ENCODE results near the gene ORM2. TPM values are rescaled to one million over a fixed set of nuclear protein-coding genes. Genes with fewer than 3 reads are reported as not detected.

Gene ORM2
- total RNA-seq, 4 donors from 2014 or later, result not detected

- H3K4me3 ChIP-seq, result no peak overlapping the region
- H3K27me3 ChIP-seq, result no peaks in the 10 kb centered on the region
- peak in 2 of 3 donors; percentile 7 to 25 for DNase-seq
- no peaks in the 10 kb centered on the region for H3K9me3 ChIP-seq
- no peaks in the 10 kb centered on the region for H3K36me3 ChIP-seq
- H3K27ac ChIP-seq, result no peak overlapping the region
- TF ChIP-seq POLR2A (IDR thresholded peaks at IDR 0.05), result no peak
- no peak for TF ChIP-seq CTCF (IDR thresholded peaks at IDR 0.05)
- H3K4me1 ChIP-seq, result no peaks in the 10 kb centered on the region
Measured at GRCh38 chr9:114300153-114300845, 29.4 kb upstream of the ORM2 start.

GRCh38 chr9:114300846-114301797, 28.5 kb upstream of the ORM2 start:
- H3K4me1 ChIP-seq, result peaks cover 0 to 3% (median 0%) of the 10 kb centered on the region in 4 donors
- H3K27me3 ChIP-seq, result no peaks in the 10 kb centered on the region
- TF ChIP-seq CTCF (IDR thresholded peaks at IDR 0.05), result no peak
- TF ChIP-seq POLR2A (IDR thresholded peaks at IDR 0.05), result no peak
- H3K9me3 ChIP-seq, result no peaks in the 10 kb centered on the region
- peak in 1 of 3 donors; percentile 29 for DNase-seq
- no peaks in the 10 kb centered on the region for H3K36me3 ChIP-seq
- no peak overlapping the region for H3K27ac ChIP-seq
- no peak overlapping the region for H3K4me3 ChIP-seq

- Histone ChIP-seq H3K4me1 (peaks cover 0 to 3% (median 0%) of the 10 kb centered on the region in 4 donors), H3K4me3 (no peak overlapping the region), H3K9me3 (no peaks in the 10 kb centered on the region), H3K36me3 (no peaks in the 10 kb centered on the region), H3K27ac (no peak overlapping the region), H3K27me3 (no peaks in the 10 kb centered on the region)
- peak in 1 of 3 donors; percentile 23 for DNase-seq
- TF ChIP-seq CTCF (IDR thresholded peaks at IDR 0.05) (no peak), POLR2A (IDR thresholded peaks at IDR 0.05) (no peak)
Measured at GRCh38 chr9:114301798-114302565, 27.7 kb upstream of the ORM2 start.

GRCh38 chr9:114302727-114303126, 26.9 kb upstream of the ORM2 start:
- H3K4me3 ChIP-seq, result no peak overlapping the region
- peaks cover 0 to 3% (median 0%) of the 10 kb centered on the region in 4 donors for H3K4me1 ChIP-seq
- TF ChIP-seq POLR2A (IDR thresholded peaks at IDR 0.05), result no peak
- TF ChIP-seq CTCF (IDR thresholded peaks at IDR 0.05), result no peak
- no peaks in the 10 kb centered on the region for H3K9me3 ChIP-seq
- no peaks in the 10 kb centered on the region for H3K27me3 ChIP-seq
- H3K36me3 ChIP-seq, result no peaks in the 10 kb centered on the region
- H3K27ac ChIP-seq, result no peak overlapping the region
- peak in 1 of 3 donors; percentile 21 for DNase-seq

GRCh38 chr9:114303571-114303970, 26.1 kb upstream of the ORM2 start:
- Histone ChIP-seq H3K27me3 (no peaks in the 10 kb centered on the region), H3K36me3 (no peaks in the 10 kb centered on the region), H3K4me1 (peaks cover 0 to 3% (median 0%) of the 10 kb centered on the region in 4 donors), H3K27ac (no peak overlapping the region), H3K9me3 (no peaks in the 10 kb centered on the region), H3K4me3 (no peak overlapping the region)
- no peak for TF ChIP-seq CTCF (IDR thresholded peaks at IDR 0.05)
- no peak for TF ChIP-seq POLR2A (IDR thresholded peaks at IDR 0.05)
- DNase-seq, result peak in 1 of 3 donors; percentile 14

Data from Peyer's patch (tissue), 4 donors.